Panc1 (cell line): Measurements from ENCODE around the gene ARHGAP6. TPM values are rescaled to one million over a fixed set of nuclear protein-coding genes. Genes with fewer than 3 reads are reported as not detected.

Source experiments
- ATAC-seq: fragments of 200-7000 bp; cut with Tn5 transposase; 2 replicates; pipeline ENCODE4 v1.9.1; 2020; ENCODE audit warnings: mild to moderate bottlenecking, moderate library complexity
- BruUV-seq: library from RNA; stranded (reverse); fragments of 400-500 nt; replicated peaks from 2 replicates; lab custom pipeline; 2021; lab: Mats Ljungman, UMichigan
- CTCF ChIA-PET: fragments of 300-600 bp; sonication (Branson Sonifier 250); formaldehyde crosslinking; loops from one replicate; lab custom pipeline; 2022; ENCODE audit warnings: antibody characterized with exemption; lab: Charles Lee
- POLR2A ChIA-PET: fragments of 300-600 bp; sonication (Branson Sonifier 250); formaldehyde crosslinking; loops from one replicate; lab custom pipeline; 2022; ENCODE audit warnings: antibody characterized with exemption; lab: Charles Lee
- DNase-seq: peaks from one replicate; pipeline ENCODE4 v3.0.0-alpha.2; 2010; ENCODE audit warnings: low read depth, low spot score
- H3K27ac ChIP-seq: 2 replicates; pipeline ENCODE4 v1.5.1; 2011; ENCODE audit warnings: mild to moderate bottlenecking, low read length, inconsistent platforms
- H3K27me3 ChIP-seq: fragments of 200-500 bp; sonication (Bioruptor generic); 2 replicates; pipeline ENCODE4 v1.6.0; 2014; ENCODE audit warnings: low read length, inconsistent platforms; ENCODE audit not compliant: control insufficient read depth, insufficient read depth
- H3K36me3 ChIP-seq: fragments of 200-500 bp; sonication (Bioruptor generic); 2 replicates; pipeline ENCODE4 v1.5.1; 2014; ENCODE audit warnings: inconsistent platforms, mild to moderate bottlenecking, low read length, moderate library complexity; ENCODE audit not compliant: control insufficient read depth, insufficient read depth
- H3K4me1 ChIP-seq: 2 replicates; pipeline ENCODE4 v1.5.1; 2011; ENCODE audit warnings: inconsistent platforms, mild to moderate bottlenecking, low read length, moderate library complexity; ENCODE audit not compliant: control insufficient read depth, insufficient read depth
- H3K4me3 ChIP-seq, 2 experiments: 2 replicates each; pipeline ENCODE4 v1.5.1; 2011 to 2012; ENCODE audit warnings: low read depth in 2 of 2, low read length in 2 of 2, mild to moderate bottlenecking in 2 of 2, inconsistent platforms in 1 of 2, moderate library complexity in 1 of 2
- H3K9me3 ChIP-seq: fragments of 200-500 bp; sonication (Bioruptor generic); 2 replicates; pipeline ENCODE4 v1.5.1; 2014; ENCODE audit warnings: low read depth, mild to moderate bottlenecking, inconsistent platforms, low read length, moderate library complexity; ENCODE audit not compliant: control insufficient read depth, insufficient read depth
- CTCF ChIP-seq: fragments of 450-650 bp; IDR thresholded peaks from 2 replicates; pipeline ENCODE4 v1.5.1; 2017; ENCODE audit warnings: mild to moderate bottlenecking
- POLR2AphosphoS5 ChIP-seq: IDR thresholded peaks from 2 replicates; pipeline ENCODE4 v1.6.1; 2012; ENCODE audit warnings: mild to moderate bottlenecking, low read depth, low read length, moderate library complexity
- SIN3A ChIP-seq: IDR thresholded peaks from 2 replicates; pipeline ENCODE4 v1.6.1; 2012; ENCODE audit warnings: low read depth, mild to moderate bottlenecking, low read length, moderate library complexity, borderline replicate concordance; ENCODE audit not compliant: insufficient read depth
- TCF7L2 ChIP-seq: IDR thresholded peaks from 2 replicates; pipeline ENCODE4 v1.6.1; 2011; ENCODE audit warnings: mild to moderate bottlenecking, low read depth, low read length, inconsistent platforms
- in situ Hi-C: cut with HindIII; loops from 2 replicates; pipeline ENCODE4 v1.10.0; 2016; ENCODE audit warnings: low sequenced_read_pairs, low pct_unique_long_range_greater_than_20kb
- intact Hi-C: fragments of 100-400 bp; cut with micrococcal nuclease; formaldehyde crosslinking; loops from one replicate; pipeline ENCODE4 v1.10.0; 2022; ENCODE audit not compliant: unreplicated experiment
- total RNA-seq: library from RNA; stranded (reverse); gene quantifications from one replicate; pipeline ENCODE4 v1.2.1, GENCODE V29; 2021; ENCODE audit not compliant: unreplicated experiment
- TF ChIP-seq, protein P1 (sequence below), 2 experiments: IDR thresholded peaks; 2 replicates each; pipeline ENCODE4 v1.6.1; 2011 to 2012; ENCODE audit warnings: low read depth in 2 of 2, control low read depth in 1 of 2, low read length in 1 of 2, mild to moderate bottlenecking in 1 of 2, moderate library complexity in 1 of 2; ENCODE audit not compliant: insufficient read depth in 1 of 2

ARHGAP6 gene
- total RNA-seq, 1 experiment from 2014 or later, result 0.13 TPM

GRCh38 chrX:11564546-11564945 lies 101.2 kb downstream of the ARHGAP6 start:
- ATAC-seq, result no peak

DNA sequence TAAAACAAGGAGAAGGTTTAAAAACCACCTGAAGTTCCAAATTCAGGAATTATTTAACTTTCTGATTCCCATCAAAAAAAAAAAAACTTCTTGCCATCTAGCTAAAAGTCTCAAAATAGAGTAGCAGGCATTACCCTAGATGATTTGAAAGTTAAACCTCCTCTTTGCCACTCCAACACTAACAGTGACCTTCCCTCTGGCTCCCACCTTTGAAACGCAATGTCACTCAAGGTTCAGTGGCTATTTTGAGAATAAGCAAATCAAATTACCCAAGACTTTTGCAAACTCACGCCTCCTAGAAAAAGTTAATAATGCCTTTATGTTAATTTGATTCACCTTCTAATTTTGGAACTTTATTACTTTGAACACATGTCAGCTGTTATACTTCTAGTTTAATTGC lies 103.2 kb downstream of the ARHGAP6 start:
- intact Hi-C loops (no loop called here), in situ Hi-C loops (no loop called here)
- Histone ChIP-seq H3K4me3 (no peak overlapping the region), H3K4me1 (no peaks in the 10 kb centered on the region), H3K27ac (no peak overlapping the region), H3K36me3 (no peaks in the 10 kb centered on the region), H3K9me3 (no peaks in the 10 kb centered on the region), H3K27me3 (no peaks in the 10 kb centered on the region)
- TF ChIP-seq POLR2AphosphoS5 (no peak), SIN3A (no peak)
- no TSS peak for BruUV-seq
- no peak for ATAC-seq
- CTCF ChIA-PET, result no interaction called here
- POLR2A ChIA-PET, result no interaction called here
- DNase-seq, result no peak

More at GRCh38 chrX:11564546-11564945, 101.2 kb downstream of the ARHGAP6 start:
- Histone ChIP-seq H3K4me1 (no peaks in the 10 kb centered on the region), H3K27me3 (no peaks in the 10 kb centered on the region), H3K9me3 (no peaks in the 10 kb centered on the region), H3K4me3 (no peak overlapping the region), H3K36me3 (no peaks in the 10 kb centered on the region), H3K27ac (no peak overlapping the region)
- TF ChIP-seq CTCF, result no peak
- TF ChIP-seq SIN3A, result no peak
- no peak for TF ChIP-seq POLR2AphosphoS5
- TF ChIP-seq, protein P1, sequence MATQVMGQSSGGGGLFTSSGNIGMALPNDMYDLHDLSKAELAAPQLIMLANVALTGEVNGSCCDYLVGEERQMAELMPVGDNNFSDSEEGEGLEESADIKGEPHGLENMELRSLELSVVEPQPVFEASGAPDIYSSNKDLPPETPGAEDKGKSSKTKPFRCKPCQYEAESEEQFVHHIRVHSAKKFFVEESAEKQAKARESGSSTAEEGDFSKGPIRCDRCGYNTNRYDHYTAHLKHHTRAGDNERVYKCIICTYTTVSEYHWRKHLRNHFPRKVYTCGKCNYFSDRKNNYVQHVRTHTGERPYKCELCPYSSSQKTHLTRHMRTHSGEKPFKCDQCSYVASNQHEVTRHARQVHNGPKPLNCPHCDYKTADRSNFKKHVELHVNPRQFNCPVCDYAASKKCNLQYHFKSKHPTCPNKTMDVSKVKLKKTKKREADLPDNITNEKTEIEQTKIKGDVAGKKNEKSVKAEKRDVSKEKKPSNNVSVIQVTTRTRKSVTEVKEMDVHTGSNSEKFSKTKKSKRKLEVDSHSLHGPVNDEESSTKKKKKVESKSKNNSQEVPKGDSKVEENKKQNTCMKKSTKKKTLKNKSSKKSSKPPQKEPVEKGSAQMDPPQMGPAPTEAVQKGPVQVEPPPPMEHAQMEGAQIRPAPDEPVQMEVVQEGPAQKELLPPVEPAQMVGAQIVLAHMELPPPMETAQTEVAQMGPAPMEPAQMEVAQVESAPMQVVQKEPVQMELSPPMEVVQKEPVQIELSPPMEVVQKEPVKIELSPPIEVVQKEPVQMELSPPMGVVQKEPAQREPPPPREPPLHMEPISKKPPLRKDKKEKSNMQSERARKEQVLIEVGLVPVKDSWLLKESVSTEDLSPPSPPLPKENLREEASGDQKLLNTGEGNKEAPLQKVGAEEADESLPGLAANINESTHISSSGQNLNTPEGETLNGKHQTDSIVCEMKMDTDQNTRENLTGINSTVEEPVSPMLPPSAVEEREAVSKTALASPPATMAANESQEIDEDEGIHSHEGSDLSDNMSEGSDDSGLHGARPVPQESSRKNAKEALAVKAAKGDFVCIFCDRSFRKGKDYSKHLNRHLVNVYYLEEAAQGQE (IDR thresholded peaks at IDR 0.05; ENCODE audit: insufficient read depth in 1 of 2, low read depth in 2 of 2, low read length in 1 of 2), result no peak
- TF ChIP-seq TCF7L2, result no peak
- POLR2A ChIA-PET, result no interaction called here
- in situ Hi-C loops, result no loop called here
- DNase-seq, result no peak
- BruUV-seq, result no TSS peak
- intact Hi-C loops, result no loop called here
- CTCF ChIA-PET, result no interaction called here

DNA sequence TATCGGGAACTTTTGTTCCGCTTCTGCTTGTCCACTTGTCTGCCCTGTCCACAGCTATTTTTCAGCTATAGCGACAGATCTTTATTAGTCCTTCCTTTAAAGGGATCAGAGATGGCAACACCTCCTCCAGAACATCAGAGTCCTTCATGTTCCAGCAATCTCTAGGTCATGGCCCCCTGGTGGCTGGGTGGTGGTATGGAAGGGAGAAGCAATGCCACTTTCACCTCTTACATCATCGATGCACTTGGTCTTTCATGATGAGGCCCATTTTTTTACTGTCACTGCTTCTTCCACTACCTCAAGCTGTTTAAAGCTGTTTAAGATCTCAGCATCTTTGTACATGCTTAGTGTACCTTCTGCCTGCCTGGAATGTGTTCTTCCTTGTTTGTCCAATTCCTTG lies 106.7 kb downstream of the ARHGAP6 start:
- ChIA-PET POLR2A (no interaction called here), CTCF (no interaction called here)
- in situ Hi-C loops, result no loop called here
- DNase-seq (no peak), ATAC-seq (no peak)
- TF ChIP-seq, protein P1 (IDR thresholded peaks at IDR 0.05; ENCODE audit: insufficient read depth in 1 of 2, low read depth in 2 of 2, low read length in 1 of 2), result no peak
- peak; percentile 40 for TF ChIP-seq CTCF
- H3K4me1 ChIP-seq, result no peaks in the 10 kb centered on the region
- H3K27ac ChIP-seq, result no peak overlapping the region
- BruUV-seq, result no TSS peak
- H3K4me3 ChIP-seq, result no peak overlapping the region
- H3K27me3 ChIP-seq, result no peaks in the 10 kb centered on the region
- H3K36me3 ChIP-seq, result no peaks in the 10 kb centered on the region
- intact Hi-C loops, result no loop called here
- H3K9me3 ChIP-seq, result no peaks in the 10 kb centered on the region
